Uterus (tissue), 2 donors: ENCODE results near the gene MATCAP1.

Source experiments
- POLR2A ChIP-seq, 2 donors: fragments of 450-650 bp; IDR thresholded peaks; one replicate each; pipeline ENCODE4 v1.6.1; 2016; ENCODE audit warnings: antibody characterized with exemption in 2 of 2, mild to moderate bottlenecking in 1 of 2, moderate library complexity in 1 of 2
- TF ChIP-seq, protein P1 (sequence below), 4 experiments: fragments of 200-600 bp in 2 of 4; fragments of 450-650 bp in 2 of 4; sonication (generic) in 2 of 4; IDR thresholded peaks; one replicate each; pipeline ENCODE4 v1.5.1; 2016 to 2019; ENCODE audit warnings: antibody characterized with exemption in 4 of 4, mild to moderate bottlenecking in 2 of 4, moderate library complexity in 1 of 4

DNA sequence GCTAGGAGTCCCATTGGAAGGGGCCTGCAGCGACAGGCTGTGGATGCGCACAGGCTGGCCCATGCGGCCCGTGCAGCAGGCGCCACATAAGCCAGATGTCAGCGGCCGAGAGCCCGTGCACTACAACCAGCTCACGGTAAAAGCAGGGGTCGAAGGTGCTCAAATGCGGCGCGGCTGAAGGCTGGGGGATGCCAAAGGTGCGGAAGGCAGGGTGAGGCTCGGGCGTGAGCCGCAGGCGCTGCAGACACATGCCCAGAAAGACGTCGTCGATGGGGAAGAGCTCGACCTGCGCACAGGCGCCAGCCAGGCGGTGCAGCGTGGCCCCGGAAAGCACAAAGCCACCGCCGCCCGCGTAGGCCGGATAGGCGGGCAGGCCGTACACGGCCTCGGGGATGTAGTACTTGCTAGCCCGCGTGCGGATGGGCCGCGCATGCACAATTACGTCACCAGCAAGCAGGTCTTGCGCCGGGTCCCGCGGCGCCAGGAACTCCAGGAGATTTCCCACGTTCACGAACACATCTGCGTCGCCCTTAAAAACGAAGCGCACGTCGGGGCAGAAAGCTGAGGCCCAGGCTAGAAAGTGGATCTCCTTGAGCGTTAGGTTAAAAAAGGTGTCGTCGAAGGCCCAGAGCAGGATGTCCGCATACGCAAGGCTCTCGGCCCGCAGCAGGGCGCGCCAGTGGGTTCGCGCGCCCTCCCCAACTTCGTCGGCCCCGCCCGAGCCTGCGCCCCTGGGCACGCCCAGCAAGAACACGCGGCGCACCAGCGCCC is 34.3 kb downstream of the MATCAP1 start:
- TF ChIP-seq POLR2A (IDR thresholded peaks at IDR 0.05), result no peak
- TF ChIP-seq, protein P1, sequence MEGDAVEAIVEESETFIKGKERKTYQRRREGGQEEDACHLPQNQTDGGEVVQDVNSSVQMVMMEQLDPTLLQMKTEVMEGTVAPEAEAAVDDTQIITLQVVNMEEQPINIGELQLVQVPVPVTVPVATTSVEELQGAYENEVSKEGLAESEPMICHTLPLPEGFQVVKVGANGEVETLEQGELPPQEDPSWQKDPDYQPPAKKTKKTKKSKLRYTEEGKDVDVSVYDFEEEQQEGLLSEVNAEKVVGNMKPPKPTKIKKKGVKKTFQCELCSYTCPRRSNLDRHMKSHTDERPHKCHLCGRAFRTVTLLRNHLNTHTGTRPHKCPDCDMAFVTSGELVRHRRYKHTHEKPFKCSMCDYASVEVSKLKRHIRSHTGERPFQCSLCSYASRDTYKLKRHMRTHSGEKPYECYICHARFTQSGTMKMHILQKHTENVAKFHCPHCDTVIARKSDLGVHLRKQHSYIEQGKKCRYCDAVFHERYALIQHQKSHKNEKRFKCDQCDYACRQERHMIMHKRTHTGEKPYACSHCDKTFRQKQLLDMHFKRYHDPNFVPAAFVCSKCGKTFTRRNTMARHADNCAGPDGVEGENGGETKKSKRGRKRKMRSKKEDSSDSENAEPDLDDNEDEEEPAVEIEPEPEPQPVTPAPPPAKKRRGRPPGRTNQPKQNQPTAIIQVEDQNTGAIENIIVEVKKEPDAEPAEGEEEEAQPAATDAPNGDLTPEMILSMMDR (IDR thresholded peaks at IDR 0.05), result no peak
